Measurements from ENCODE around the gene MORN5. TPM values are rescaled to one million over a fixed set of nuclear protein-coding genes. Genes with fewer than 3 reads are reported as not detected.

The MORN5 gene
- total RNA-seq, result not detected in 2 replicates

DNA sequence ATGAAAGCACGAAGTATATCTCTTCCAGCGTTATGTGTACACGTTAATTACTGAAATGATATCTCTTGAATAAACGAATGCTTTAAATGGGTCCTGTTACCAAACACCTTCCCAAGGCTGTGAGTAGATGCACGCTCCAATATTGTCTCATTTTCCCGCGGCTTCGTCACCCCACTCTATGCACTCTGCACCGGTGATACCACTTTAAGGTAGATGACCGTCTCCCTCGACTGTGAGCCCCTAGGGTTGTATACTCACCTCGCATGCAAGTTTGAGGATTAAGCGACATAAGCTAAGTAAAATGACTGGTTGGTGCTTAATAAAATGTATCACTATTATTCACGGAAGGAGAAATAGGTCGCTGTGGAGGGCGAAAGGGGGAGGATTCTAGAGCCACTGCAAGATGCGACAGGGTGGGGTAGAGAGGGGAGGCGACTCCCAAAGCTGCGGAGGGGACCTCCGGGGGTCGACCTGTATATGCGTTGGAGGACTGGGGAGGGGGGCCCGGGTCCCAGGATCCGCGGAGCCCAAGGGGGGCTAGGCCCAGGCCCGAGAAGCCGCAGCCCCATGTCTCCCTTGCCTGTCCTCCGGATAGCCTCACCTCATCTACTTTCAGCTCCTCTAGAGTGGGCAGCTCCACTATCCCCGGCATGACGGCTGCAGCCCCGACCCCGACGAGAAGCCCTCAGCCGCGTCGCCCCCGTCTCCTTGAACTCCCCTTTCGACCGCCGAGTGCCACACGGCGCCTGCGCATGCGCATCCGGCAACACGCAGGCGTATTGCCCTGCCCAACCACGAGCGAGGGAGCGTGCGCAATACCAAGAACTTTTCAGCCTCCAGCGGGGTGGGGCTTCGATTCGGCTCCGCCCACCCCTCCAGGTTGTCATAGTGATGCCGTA is at the start of gene MORN5, which contains the start of gene NDUFA8:
Gene MORN5, plus strand, starts transcription at position 883 of the 899 bp plus-strand sequence. CDS start 65 bp downstream, outside the sequence.
Gene NDUFA8, minus strand, starts transcription at position 754 of the 899 bp plus-strand sequence. Its CDS starts 102 bp downstream, at position 652.
- DNase-seq, result peak; percentile 98

DNA sequence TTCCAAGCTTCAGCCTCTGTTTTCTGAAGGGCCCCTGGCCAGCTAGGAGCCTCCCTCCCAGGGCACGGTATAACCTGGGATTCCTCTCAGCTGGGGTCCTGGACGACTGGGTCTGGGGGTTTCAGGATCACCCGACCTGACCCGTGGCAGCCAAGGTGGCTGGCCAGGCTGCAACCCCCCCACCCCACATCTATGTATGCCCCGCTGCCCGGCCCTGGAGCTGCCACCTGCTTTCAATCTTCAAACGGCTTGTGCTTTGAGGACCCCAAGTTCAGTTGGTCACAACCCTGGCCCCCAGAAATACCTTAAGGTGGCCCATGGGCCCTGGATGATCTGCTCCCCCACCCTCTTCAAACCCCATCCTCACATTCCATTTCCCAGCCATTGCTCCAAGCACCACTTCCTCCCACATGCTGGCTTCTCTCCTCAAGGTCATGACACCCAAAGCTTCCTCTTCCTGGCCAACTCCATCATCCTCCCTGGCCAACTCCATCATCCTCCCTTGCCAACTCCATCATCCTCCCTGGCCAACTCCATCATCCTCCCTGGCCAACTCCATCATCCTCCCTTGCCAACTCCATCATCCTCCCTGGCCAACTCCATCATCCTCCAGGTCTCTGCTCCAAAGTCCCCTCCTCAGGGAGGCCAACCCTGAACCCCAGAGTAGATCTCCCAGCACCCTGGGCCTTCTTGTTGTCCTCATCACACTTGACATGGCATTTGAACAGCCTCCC is 49.4 kb upstream of the MORN5 start:
- DNase-seq, result no peak

DNA sequence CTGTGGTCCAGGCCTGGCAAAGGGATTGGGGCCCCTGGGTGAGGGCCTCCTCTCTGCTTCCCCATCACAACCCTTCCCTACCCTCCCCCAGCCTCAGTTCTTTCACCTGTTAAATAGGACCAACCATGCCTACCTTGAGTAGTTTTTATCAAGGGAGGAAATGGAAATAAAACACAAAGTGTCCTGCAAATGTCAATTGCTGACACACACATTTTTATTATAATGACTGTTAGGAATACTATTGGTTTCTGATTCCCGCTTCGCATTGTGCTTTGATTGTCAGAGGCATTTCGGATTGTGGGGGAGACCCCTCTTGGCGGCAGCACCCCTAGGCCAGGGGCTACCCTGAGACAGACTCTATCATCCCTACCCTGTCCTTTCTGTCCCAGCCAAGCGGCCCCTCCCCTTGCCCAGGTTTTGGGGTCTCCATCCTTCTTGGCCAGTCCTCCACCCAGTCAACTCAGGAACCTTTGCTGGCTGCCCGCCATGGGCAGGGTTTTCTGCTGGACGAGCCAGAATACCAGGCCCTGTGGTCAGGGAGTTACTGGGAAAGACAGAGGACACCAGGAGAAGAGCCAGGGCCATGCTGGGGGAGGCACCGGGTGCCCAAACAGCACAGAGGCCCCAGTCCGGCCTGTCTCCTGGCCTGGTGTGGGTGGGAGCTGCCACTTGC is 48.2 kb upstream of the MORN5 start:
- no peak for DNase-seq

DNA sequence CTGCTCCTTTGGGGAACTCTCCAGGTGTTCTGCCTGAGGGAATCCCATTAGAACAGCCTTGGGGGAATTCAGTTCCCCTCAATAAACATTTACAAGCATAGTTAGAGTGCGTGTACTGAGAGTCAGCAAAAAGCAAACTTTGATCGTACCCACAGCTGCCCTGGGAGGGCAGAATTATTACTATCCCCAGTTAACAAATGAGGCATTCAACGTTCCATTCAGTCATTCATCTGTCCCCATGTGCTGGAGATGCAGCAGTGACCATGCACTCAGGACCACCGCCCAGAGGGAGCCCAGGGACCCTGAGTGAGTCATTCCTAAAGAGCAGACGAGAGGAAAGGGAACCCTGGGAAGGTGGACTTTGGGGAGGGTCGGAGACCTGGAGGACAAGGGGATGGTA is 47.5 kb upstream of the MORN5 start:
- no peak for DNase-seq

DNA sequence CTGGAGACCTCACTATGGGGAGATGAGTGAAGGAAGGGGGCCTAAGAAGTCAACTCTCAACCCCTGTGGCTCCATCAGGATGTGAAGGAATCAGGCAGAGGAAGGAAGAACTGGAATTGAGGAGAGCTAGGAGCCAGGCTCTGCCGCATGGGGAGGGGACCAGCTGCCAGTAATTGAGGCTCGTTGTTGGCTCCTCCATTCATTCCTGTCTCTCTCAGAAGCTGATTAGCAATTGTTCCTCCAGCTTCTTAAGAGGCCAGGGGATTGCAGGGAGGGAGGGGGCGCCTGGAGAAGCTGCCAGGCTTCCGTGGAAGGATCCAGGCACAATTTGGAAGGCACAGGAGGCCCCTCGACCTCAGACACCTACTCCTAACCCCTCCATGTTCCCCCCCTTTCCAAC is 46.1 kb upstream of the MORN5 start:
- DNase-seq, result no peak

DNA sequence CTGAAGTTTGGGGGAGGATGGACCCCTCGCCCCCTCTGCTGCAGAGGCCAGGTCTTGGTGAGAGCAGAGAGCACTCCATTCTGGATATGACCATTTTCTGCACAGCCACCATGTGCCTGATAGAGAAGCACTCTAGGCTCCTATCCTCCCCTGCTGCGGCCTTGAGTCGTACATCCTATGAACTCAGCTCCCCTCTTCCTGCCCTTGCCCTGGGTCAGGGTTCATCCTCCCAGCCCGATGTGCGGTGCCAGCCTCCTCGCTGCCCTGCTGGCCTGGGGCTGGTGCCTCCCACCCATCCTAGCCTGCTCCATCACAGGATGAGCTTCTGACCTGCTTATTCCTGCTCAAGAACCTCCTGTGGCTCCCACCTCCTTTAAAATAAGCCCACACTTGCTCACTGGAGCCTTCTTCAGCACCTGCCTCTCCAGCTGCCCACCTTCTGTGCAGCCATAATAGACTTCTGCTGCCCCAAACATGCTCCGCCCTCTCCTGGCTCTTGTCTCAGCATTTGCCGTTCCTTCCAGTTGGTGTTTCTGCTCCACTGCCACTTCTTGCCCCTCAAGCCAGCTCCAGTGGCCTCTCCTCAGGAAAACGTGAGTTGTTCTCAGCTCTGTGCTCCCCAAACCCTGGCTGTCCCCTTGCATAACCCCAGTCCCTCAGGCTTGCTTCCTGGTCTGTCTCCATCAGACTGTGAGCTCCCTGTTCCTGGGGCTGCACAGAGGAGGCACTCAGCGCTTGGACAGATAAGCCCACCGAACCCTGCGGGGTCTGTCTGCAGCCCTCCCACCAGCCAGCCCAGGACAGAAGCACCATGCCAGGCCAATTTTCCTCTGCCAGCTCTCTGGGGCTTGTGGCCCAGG is 44.3 kb upstream of the MORN5 start:
- DNase-seq, result no peak

DNA sequence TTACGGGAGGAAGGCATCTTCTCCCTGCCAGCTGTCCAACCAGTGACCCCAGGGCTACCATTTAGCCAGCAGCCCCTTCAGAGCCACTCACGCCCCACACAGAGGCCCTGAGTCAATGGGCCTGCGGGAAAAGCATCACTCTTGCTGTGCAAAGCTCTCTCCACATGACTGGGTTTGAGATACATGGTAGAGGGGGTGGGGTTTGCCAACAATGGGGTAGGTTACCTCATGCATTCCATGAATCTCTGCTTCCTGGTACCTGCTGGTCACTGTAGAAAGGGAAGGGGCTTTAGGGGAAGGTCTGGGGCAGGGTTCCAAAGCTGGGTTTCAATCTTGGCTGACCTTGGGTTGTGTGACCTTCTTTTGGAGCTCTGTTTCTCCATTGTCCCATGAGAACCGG is 43.7 kb upstream of the MORN5 start:
- no peak for DNase-seq

DNA sequence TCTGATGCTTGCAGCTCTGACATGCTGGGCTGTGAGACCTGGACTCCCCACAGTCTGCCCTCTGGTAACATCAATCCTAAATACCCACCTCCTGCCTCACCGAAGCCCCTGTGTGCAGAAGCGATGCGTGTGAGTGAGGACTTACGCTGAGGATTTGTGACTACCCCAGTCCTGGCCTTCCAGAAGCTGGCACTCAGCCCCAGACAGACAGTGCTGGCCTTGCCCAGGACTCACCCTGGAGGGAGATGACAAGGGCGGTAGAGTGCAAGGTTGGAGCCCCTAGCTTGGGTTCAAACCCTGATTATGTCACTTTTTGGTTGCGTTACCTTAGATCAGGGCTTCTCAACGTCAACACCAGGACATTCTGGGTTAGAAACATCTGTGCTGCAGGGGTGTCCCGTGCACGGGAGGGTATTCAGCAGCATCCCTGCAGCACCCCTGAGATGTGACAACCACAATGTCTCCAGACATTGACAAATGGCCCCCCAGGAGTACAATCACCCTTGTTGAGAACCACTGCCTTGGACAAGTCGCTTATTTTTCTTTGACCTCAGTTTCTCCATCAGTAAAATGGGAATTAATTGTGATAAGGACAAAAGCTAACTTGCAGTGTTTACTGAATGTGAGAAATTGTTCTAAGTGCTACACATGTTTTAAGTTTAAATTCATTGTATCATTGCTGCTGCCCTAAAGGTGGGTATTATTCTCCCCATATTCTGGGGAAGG is 43.1 kb upstream of the MORN5 start:
- no peak for DNase-seq

DNA sequence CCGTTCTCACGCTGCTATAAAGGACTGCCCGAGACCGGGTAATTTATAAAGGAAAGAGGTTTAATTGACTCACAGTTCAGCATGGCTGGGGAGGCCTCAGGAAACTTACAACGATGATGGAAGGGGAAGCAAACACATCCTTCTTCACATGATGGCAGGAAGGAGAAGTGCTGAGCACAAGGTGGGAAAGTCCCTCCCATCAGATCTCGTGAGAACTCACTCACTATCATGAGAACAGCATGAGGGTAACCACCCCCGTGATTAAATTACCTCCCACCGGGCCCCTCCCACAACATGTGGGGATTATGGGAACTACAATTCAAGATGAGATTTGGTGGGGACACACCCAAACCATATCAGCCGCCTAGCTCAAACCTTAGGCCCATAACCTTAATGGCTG is 42.5 kb upstream of the MORN5 start:
- DNase-seq, result peak; percentile 37

DNA sequence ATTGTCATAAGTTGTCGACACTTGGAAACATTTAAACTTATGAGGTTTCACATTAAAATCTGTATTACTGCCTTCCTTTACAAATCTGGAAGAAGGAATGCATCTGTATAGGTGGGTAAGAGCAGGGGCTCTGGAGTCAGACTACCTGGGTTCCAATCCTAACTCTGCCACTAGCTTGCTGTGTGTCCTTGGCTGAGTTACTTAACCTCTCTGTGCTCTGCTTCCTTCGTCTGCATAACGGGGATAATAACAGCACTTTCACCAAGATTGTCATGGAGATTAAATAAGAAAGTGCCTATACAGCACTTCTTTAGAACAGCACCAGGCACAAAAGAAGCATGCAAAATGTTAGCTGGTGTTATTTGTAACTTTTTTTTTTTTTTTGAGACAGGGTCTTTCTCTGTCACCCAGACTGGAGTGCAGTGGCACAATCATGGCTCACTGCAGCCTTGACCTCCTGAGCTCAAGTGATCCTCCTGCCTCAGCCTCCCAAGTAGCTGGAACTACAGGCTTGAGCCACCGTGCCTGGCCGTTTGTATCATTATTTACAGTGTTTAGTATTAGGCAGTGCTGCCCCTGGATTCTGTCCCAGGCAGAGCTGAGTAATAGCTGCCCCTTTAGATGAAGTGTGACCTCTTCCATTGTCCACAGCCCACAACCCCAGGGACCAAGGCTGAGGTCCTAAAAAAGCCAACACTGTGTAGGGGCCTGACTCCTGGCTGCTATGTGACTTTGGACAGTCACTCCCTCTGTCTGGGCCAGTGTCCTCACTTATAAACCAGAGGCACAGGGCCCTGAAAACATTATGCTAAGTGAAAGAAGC is 41.2 kb upstream of the MORN5 start:
- peak; percentile 23 for DNase-seq

DNA sequence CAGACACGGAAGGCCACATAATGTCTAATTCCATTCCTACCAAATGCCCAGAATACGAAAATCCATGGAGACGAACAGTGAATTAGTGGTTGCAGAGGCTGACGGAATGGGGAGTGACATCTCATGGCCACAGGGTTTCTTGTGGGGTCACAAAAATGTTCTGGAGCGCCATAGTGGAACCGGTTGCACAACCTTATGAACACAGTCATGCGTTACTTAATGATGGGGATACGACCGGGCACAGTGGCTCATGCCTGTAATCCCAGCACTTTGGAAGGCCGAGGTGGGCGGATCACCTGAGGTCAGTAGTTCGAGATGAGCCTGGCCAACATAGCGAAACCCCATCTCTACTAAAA is 40.6 kb upstream of the MORN5 start:
- no peak for DNase-seq

DNA sequence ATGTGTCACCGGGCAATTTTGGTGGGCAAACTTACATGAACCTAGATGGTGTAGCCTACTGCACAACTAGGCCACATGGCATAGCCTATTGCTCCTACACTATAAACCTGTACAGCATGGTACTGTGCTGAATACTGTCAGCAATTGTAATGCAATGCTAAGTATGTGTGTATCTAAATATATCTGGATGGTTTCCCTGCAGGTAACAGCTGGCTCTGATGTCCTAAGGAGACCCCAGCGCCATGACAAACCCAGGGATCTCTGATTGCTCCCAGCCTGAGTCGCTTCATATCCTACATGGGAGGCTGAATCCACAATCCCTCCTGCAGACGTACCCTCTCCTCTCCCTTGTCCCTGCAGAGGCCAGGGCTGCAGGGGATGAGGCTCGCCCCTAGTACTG is 40.0 kb upstream of the MORN5 start:
- no peak for DNase-seq

DNA sequence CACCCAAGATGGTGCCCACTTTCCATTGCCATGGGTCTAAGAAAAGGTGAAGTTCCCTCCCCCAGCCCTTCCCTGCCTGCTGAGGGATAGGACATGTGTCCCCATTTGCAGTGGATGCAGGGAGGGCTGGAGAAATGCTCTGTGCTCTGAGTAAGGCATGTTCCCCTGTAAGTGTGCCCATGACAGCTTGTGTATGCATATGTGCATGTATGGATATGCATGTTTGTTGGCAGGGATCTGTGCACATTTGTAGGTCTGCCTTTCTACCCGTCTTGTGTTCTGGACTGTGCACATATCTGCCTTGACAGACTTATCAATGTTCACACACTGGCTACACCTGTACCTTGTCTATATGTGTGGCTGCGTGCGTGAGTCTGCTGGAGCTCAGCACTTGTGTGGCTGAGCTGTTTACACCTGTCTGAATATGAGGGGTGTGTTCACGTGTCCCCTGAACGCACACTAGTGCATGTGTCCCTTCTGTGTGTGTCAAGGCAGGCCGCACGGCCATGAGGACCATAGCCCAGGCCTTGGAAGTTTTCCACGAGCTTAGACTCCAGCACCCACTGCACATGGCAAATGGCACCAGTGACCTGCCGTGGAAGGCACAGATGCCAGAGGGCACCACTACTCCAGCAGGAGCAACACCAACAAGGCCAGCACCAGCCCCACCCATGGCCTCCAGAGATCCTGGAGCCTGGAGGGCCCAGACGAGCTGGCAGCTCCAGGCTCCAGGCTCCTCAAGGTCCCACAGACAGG is 39.2 kb upstream of the MORN5 start:
- no peak for DNase-seq

DNA sequence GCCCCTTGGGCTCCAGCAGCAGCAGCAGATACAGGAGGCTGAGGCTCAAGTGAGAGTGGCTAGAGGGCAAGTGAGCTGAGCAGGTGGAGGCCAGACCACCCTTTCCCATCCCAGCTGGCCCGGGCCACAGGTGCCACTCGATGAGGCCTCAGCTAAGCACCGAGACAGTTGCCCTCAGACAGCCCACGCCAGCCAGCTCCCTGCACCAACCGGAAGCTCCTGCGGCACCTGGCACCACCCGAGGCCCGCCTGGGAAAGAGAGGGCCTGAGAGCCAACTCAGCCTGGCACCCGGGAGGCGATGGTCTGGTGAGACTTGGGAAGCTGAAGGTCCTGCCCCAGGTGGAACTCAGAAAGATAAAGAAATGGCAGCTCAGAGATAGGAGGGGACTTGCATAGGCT is 38.3 kb upstream of the MORN5 start:
- no peak for DNase-seq

DNA sequence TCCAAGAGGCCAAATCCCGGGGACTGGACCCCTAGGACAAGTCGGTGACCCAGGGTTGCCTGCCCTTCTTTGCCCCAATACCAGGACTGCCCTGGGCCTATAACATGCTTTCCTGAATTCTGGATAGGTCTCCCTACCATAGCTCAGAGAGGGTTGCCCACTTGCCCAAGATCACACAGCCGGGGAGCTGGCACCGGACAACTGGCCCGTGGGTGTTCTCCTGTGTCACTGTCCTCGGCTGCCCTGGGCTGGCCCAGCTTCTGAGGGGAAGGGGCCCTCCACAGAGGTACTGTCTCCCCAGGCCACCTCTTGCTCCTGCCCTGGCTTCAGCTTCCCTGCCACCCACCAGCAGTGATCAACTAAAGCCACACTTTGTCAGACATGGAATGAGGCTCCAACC is 37.8 kb upstream of the MORN5 start:
- no peak for DNase-seq

DNA sequence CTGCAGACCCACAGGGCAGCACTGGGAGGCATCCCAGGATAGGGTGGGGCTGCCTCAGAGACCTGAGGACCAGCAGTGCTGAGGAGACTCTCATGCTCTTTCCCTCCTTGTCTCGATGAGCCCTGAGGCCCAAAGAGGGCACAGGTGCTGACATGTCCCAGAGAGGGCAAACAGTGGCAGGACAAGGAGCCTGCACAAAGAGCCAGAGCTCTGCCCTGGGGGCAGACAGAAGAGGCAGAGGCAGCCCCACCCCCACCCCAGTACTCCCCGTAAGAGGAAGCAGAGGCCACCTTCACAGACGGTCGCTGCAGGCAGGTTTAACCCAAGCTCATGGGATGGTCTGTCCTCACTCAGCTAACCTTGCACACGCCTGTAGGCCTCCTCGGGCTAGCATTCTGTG is 37.2 kb upstream of the MORN5 start:
- DNase-seq, result no peak

DNA sequence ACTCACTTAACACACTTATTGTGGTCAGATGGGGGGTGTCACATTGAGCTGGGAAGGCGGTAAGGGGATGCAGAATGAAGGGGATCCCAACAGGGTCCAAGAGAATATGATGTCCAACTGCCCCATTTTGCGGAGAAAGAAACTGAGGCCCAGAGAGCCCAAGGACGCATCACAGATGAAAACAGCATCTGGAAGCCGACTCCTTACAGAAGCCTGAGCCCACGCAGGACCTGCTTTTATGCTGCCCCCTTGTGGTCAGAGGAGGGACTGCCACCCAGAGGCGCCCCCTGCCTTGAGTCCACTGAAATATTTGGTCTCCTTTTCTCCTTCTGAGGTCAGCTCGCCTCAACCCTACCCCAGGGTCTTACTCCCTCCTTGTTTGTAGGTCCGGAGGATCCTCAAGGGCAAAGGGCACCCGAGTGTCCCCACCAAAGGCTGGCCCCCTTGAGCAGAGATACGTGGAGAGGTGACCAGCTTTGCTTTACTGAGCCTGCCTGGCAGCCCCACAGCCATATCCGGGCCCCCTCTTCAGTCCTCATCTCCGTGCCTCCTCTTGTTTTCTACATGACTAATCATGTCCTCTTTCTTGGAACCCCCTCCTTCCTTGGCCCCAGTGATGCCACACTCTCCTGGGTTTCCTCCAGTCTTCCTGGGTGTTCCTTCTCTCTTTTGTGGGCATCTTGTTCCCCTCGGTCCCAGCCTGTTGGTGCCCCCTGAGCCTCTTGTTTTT is 36.6 kb upstream of the MORN5 start:
- peak; percentile 86 for DNase-seq

DNA sequence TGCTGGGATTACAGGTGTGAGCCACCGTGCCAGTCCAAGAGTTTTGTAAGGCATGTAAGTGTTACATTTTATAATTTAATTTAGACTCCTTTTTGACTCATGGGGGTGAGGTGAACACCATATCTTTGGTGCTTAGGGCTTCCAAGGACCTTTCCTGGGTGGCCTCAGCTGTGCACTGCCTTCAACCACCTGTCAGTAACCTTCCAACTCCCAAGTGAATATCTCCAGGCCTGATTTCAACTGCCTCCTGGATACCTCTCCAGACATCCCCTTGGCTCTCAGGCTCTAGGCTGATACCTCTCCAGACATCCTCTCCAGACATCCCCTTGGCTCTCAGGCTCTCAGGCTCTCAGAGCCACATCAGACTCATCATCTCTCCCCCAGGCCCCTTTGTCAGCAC is 35.7 kb upstream of the MORN5 start:
- DNase-seq, result no peak

DNA sequence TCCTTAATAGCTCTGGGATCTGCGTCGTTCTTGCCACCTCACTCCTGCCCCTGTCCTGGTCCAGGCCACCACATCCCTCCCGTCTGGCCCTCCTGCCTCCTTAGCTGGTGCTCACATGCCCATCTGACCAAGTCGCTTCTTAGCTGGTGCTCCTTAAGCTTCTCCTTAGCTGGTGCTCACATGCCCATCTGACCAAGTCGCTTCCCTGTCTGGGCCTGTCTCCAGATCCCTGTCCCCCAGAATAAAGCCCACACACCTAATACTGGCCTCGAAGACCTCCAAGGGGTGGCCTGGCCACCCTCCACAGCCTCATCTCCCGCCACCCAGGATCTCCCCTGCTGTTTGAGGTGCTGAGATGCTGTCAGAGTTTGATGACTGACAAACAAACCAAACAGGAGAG is 35.2 kb upstream of the MORN5 start:
- DNase-seq, result no peak

Data from dermis blood vessel endothelial cell (primary cell).